GM12878 (cell line): ENCODE results near the gene CPEB3. TPM values are rescaled to one million over a fixed set of nuclear protein-coding genes. Genes with fewer than 3 reads are reported as not detected.
"Not testable (repeated sequence)": the region's sequence is repeated elsewhere in the genome, so short reads cannot be mapped to it uniquely, and the experiment has no call there.

Experiments used
- ATAC-seq: fragments of 200-7000 bp; cut with Tn5 transposase; 3 replicates; pipeline ENCODE4 v1.9.1; 2020; ENCODE audit warnings: mild to moderate bottlenecking, moderate library complexity
- BruUV-seq: library from RNA; stranded (reverse); fragments of 400-500 nt; replicated peaks from 2 replicates; lab custom pipeline; 2021; lab: Mats Ljungman, UMichigan
- CTCF ChIA-PET: fragments of 300-600 bp; sonication (Branson Sonifier 250); formaldehyde crosslinking; extraction: SDS; loops from one replicate; lab custom pipeline; 2021; ENCODE audit warnings: inconsistent platforms; lab: Yijun Ruan, JAX
- POLR2A ChIA-PET: fragments of 350-600 bp; formaldehyde crosslinking; extraction: SDS; loops from one replicate; lab custom pipeline; 2021; ENCODE audit warnings: inconsistent platforms; lab: Charles Lee
- RAD21 ChIA-PET: fragments of 300-600 bp; sonication (Branson Sonifier 250); formaldehyde crosslinking; loops from one replicate; lab custom pipeline; 2023; ENCODE audit warnings: antibody characterized with exemption; ENCODE audit not compliant: unreplicated experiment; lab: Charles Lee
- SMC1A ChIA-PET: fragments of 300-600 bp; sonication (Branson Sonifier 250); formaldehyde crosslinking; loops from one replicate; lab custom pipeline; 2023; ENCODE audit not compliant: unreplicated experiment, uncharacterized antibody; lab: Charles Lee
- DNase-seq: peaks from one replicate; pipeline ENCODE4 v3.0.0-alpha.2; 2011; ENCODE audit warnings: low read depth, low spot score
- FAIRE-seq: peaks from 3 replicates; lab custom pipeline; 2011; peaks lifted over from hg19 to GRCh38; lab: Jason Lieb, UNC
- H2AFZ ChIP-seq: 2 replicates; pipeline ENCODE4 v1.6.0; 2011; ENCODE audit warnings: low read depth, low read length, control low read depth; ENCODE audit not compliant: control insufficient read depth
- H3K27ac ChIP-seq: 2 replicates; pipeline ENCODE4 v1.5.1; 2011; ENCODE audit warnings: control low read depth; ENCODE audit not compliant: control insufficient read depth, insufficient read depth
- H3K27me3 ChIP-seq, 2 experiments: replicated peaks in 1 of 2; 2 replicates each; pipeline versions ENCODE4 v1.6.0 to v1.6.1; 2011; ENCODE audit warnings: low read length in 1 of 2; ENCODE audit not compliant: control insufficient read depth in 2 of 2, insufficient read depth in 2 of 2
- H3K36me3 ChIP-seq, 2 experiments: 2 replicates each; pipeline ENCODE4 v1.5.1; 2011; ENCODE audit warnings: low read length in 1 of 2; ENCODE audit not compliant: control insufficient read depth in 2 of 2, insufficient read depth in 2 of 2
- H3K4me1 ChIP-seq: 2 replicates; pipeline ENCODE4 v1.6.1; 2011; ENCODE audit warnings: mild to moderate bottlenecking, low read length, moderate library complexity, mixed read lengths; ENCODE audit not compliant: control insufficient read depth, insufficient read depth
- H3K4me2 ChIP-seq: 2 replicates; pipeline ENCODE4 v1.6.0; 2011; ENCODE audit warnings: control low read depth; ENCODE audit not compliant: control insufficient read depth, insufficient read depth
- H3K4me3 ChIP-seq: fragments of 200-600 bp; sonication (generic); 2 replicates; pipeline ENCODE4 v1.5.1; 2016
- H3K79me2 ChIP-seq: 2 replicates; pipeline ENCODE4 v1.6.0; 2011; ENCODE audit warnings: low read length; ENCODE audit not compliant: control insufficient read depth, insufficient read depth
- H3K9ac ChIP-seq: 2 replicates; pipeline ENCODE4 v1.8.0; 2011; ENCODE audit warnings: low read length, control low read depth, mixed read lengths; ENCODE audit not compliant: control insufficient read depth, insufficient read depth
- H3K9me3 ChIP-seq: replicated peaks from 3 replicates; pipeline ENCODE4 v1.5.1; 2011; ENCODE audit warnings: mild to moderate bottlenecking, low read length; ENCODE audit not compliant: control insufficient read depth, insufficient read depth
- H4K20me1 ChIP-seq: 2 replicates; pipeline ENCODE4 v1.6.0; 2011; ENCODE audit not compliant: control insufficient read depth, insufficient read depth
- BRCA1 ChIP-seq: IDR thresholded peaks from 2 replicates; pipeline ENCODE4 v1.6.1; 2011; ENCODE audit warnings: low read depth, low read length, improper control_type of control experiment
- CBX5 ChIP-seq: sonication (generic); IDR thresholded peaks from 2 replicates; pipeline ENCODE4 v1.6.1; 2016; ENCODE audit warnings: low read depth, moderate library complexity, mild to moderate bottlenecking, inconsistent platforms
- CREM ChIP-seq: IDR thresholded peaks from 2 replicates; pipeline ENCODE4 v1.6.1; 2014; ENCODE audit warnings: antibody characterized with exemption, low read depth
- DPF2 ChIP-seq: fragments of 450-650 bp; IDR thresholded peaks from 2 replicates; pipeline ENCODE4 v1.6.1; 2017; ENCODE audit warnings: mild to moderate bottlenecking
- EP300 ChIP-seq, 2 experiments: fragments of 150-350 bp in 1 of 2; IDR thresholded peaks; 2 replicates each; pipeline ENCODE4 v1.6.1; 2011 to 2012; ENCODE audit warnings: low read depth in 2 of 2, low read length in 2 of 2, borderline replicate concordance in 1 of 2, improper control_type of control experiment in 1 of 2, inconsistent platforms in 1 of 2; ENCODE audit not compliant: control insufficient read depth in 1 of 2
- GATAD2B ChIP-seq: fragments of 450-650 bp; conservative IDR thresholded peaks from 2 replicates; pipeline ENCODE4 v1.6.1; 2017; ENCODE audit warnings: low read depth, mild to moderate bottlenecking, moderate library complexity
- NR2F1 ChIP-seq: fragments of 450-650 bp; conservative IDR thresholded peaks from 2 replicates; pipeline ENCODE4 v1.6.1; 2017; ENCODE audit warnings: mild to moderate bottlenecking
- PAX8 ChIP-seq: fragments of 450-650 bp; IDR thresholded peaks from 2 replicates; pipeline ENCODE4 v1.6.1; 2017; ENCODE audit warnings: mild to moderate bottlenecking, moderate library complexity
- SUPT20H ChIP-seq: IDR thresholded peaks from 2 replicates; pipeline ENCODE4 v1.6.1; 2011; ENCODE audit warnings: low read depth, mild to moderate bottlenecking, low read length, moderate library complexity, borderline replicate concordance; ENCODE audit not compliant: control insufficient read depth
- TARDBP ChIP-seq: IDR thresholded peaks from 2 replicates; pipeline ENCODE4 v1.6.1; 2016; ENCODE audit warnings: borderline replicate concordance
- WGBS: methylation state at CpG from one replicate; pipeline ENCODE4 v1.1.6; 2016; ENCODE audit warnings: low lambda C conversion rate; ENCODE audit not compliant: insufficient replicate concordance, insufficient coverage; ENCODE audit errors: missing lambda C conversion rate; 5-methylcytosine and 5-hydroxymethylcytosine counted together
- in situ Hi-C: fragments of 300-500 bp; cut with MboI; formaldehyde crosslinking; loops from 9 replicates; pipeline ENCODE4 v1.14.3; 2018; ENCODE audit warnings: mixed read lengths
- intact Hi-C: fragments of 100-400 bp; cut with micrococcal nuclease; formaldehyde crosslinking; loops from one replicate; pipeline ENCODE4 v1.14.2; 2022; ENCODE audit not compliant: unreplicated experiment
- polyA plus RNA-seq, 11 experiments: library from polyadenylated mRNA; depleted of rRNA in 4 of 11; unstranded in 6 of 11; stranded (reverse) in 5 of 11; fragments of >200 nt; fragmentation: Nextera tagmentation in 4 of 11; fragmentation: Illumina TruSeq in 1 of 11; extraction: Ambion mirVana in 4 of 11; extraction: Trizol in 1 of 11; gene quantifications; 1 replicate in 1 of 11; 2 replicates in 10 of 11; pipeline versions ENCODE4 v1.2.1 to v1.2.3, GENCODE V29; 2011 to 2016; ENCODE audit warnings: inconsistent platforms in 2 of 11, missing spikeins in 2 of 11, low read depth in 1 of 11
- total RNA-seq, 4 experiments: library from RNA; depleted of rRNA in 3 of 4; stranded (reverse); fragments of >200 nt in 3 of 4; fragmentation: Illumina TruSeq in 1 of 4; extraction: Trizol in 1 of 4; gene quantifications; 2 replicates each; pipeline versions ENCODE4 v1.2.1 to v1.2.3, GENCODE V29; 2013 to 2021

Gene CPEB3
- total and polyA plus RNA-seq, 10 of the 15 experiments (the other 5 are each of a cell fraction or from before 2014, with no cell fraction given), result 0.50 to 2.3 (median 1.2) TPM

DNA sequence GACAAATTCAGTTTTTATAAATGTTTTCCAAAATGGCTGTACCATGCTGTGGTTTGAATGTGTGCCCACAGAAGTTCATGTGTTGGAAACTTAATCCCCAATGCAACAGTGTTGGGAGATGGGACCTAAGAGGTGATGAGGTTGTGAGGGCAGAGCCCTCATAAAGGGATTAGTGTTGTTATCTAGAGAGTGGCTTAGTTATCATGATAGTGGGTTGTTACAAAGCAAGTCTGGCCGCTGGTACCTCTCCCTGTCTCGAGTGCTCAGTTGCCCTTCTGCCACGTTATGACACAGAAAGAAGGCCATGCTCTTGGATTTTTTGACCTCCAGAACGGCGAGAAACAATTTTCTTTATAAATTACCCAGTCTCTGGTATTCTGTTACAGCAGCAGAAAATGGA is 248.3 kb downstream of the CPEB3 start:
- POLR2A ChIA-PET, result no interaction called here
- RAD21 ChIA-PET, result no interaction called here
- TF ChIP-seq CBX5 (no peak), BRCA1 (no peak), SUPT20H (no peak), PAX8 (no peak), TARDBP (no peak)
- TF ChIP-seq, all 136 proteins: peak for 0

DNA sequence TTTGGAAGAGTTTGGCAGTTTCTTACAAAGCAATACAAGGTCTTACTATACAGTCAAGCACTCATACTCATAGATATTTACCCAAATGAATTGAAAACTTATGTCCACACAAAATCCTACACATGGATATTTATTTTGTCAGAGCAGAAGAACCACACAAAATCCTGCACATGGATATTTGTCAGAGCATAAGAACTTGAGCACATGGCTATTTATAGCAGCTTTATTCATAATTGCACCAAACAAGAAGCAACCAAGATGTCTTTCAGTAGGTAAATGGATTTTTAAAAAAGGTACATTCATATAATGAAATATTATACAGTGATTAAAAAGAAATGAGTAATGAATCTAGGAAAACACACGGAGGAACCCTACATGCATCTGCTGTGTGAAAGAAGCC is 251.9 kb downstream of the CPEB3 start:
- SMC1A ChIA-PET, result no interaction called here
- Histone ChIP-seq H3K4me3 (no peak overlapping the region), H3K36me3 (peaks cover 0 to 3% of the 10 kb centered on the region in 2 experiments; a peak in 2 of 4 replicates), H3K27me3 (no peaks in the 10 kb centered on the region), H3K9me3 (no peaks in the 10 kb centered on the region), H3K4me2 (no peak overlapping the region), H4K20me1 (no peaks in the 10 kb centered on the region), H3K4me1 (no peaks in the 10 kb centered on the region), H3K27ac (no peak overlapping the region), H3K9ac (no peak overlapping the region), H2AFZ (no peak overlapping the region), H3K79me2 (no peaks in the 10 kb centered on the region)
- POLR2A ChIA-PET, result interaction anchor here (0.5 to 0.6 kb wide), 2 partner anchors 742 to 1875 kb away, joined by 3 to 4 read pairs; no protein-coding TSS in a partner anchor
- BruUV-seq, result no TSS peak
- no peak for DNase-seq
- CTCF ChIA-PET, result no interaction called here
- intact Hi-C loops, result no loop called here
- RAD21 ChIA-PET, result no interaction called here
- no peak for TF ChIP-seq EP300 (IDR thresholded peaks at IDR 0.05; ENCODE audit: borderline replicate concordance in 1 of 2, control insufficient read depth in 1 of 2, low read depth in 2 of 2, low read length in 2 of 2)
- TF ChIP-seq GATAD2B, result no peak
- no peak for TF ChIP-seq NR2F1
- TF ChIP-seq CREM, result no peak
- no peak for TF ChIP-seq DPF2
- WGBS, result 56% methylated on average over 1 of the region's 1 CpG
- no peak for FAIRE-seq
- in situ Hi-C loops, result no loop called here
- no peak for ATAC-seq

More for the DNA sequence above, 248.3 kb downstream of the CPEB3 start:
- DNase-seq (no peak), ATAC-seq (no peak), FAIRE-seq (no peak)
- WGBS, result 100% methylated on average over 5 of the region's 5 CpGs
- ChIA-PET CTCF (no interaction called here), SMC1A (no interaction called here)
- H3K27ac ChIP-seq, result no peak overlapping the region
- H3K4me3 ChIP-seq, result no peak overlapping the region
- H3K27me3 ChIP-seq, result no peaks in the 10 kb centered on the region
- no peaks in the 10 kb centered on the region for H3K79me2 ChIP-seq
- no TSS peak for BruUV-seq
- no peaks in the 10 kb centered on the region for H3K4me1 ChIP-seq
- intact Hi-C loops, result no loop called here
- H3K4me2 ChIP-seq, result no peak overlapping the region
- H2AFZ ChIP-seq, result no peak overlapping the region
- no peaks in the 10 kb centered on the region for H4K20me1 ChIP-seq
- H3K9ac ChIP-seq, result no peak overlapping the region
- H3K9me3 ChIP-seq, result no peaks in the 10 kb centered on the region
- in situ Hi-C loops, result no loop called here
- no peaks in the 10 kb centered on the region; a peak in 1 of 4 replicates for H3K36me3 ChIP-seq

DNA sequence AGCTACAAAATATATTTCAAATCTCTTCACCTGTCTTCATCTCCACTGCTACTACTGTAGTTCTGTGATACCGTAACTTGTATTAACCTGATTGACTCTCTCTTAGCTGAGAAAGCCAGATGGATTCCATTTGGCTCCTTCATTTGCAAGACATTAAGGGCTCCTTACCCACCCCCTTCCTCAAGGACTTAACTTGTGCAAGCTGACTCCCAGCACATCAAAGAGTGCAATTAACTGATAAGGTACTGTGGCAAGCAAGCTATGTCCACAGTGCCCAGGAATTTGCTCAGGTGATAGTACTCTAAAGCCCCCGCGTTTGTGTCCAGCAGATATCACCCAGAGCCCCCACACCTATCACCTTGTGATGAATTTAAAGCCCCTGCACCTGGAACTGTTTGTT is 257.8 kb downstream of the CPEB3 start:
- H3K36me3 ChIP-seq, result peaks cover 2 to 16% of the 10 kb centered on the region in 2 experiments
- DNase-seq, H3K27me3 ChIP-seq, POLR2A ChIA-PET, CTCF ChIA-PET, H3K27ac ChIP-seq, intact Hi-C loops, SMC1A ChIA-PET, in situ Hi-C loops, H3K79me2 ChIP-seq, BruUV-seq, H4K20me1 ChIP-seq, H3K9ac ChIP-seq, H3K4me2 ChIP-seq, RAD21 ChIA-PET, ATAC-seq, H3K4me1 ChIP-seq, H3K9me3 ChIP-seq, FAIRE-seq, H2AFZ ChIP-seq, H3K4me3 ChIP-seq: not testable (repeated sequence)
- 96% methylated on average over 3 of the region's 3 CpGs for WGBS
